Stimulated activated CD4-positive, alpha-beta T cell treated with anti-CD3 and anti-CD28 coated beads, Interleukin-12 subunit alpha, Interleukin-12 subunit beta, amount 100 ng/mL, for 24 hours (primary cell): ENCODE results near the gene TVP23B.
A peak's percentile ranks its signal among the peaks of the same experiment; 100 is the strongest.
"Not testable (repeated sequence)": the region's sequence is repeated elsewhere in the genome, so short reads cannot be mapped to it uniquely, and the experiment has no call there.

Source experiments
- DNase-seq, 2 experiments: peaks; one replicate each; pipeline ENCODE4 v3.0.0-alpha.2; 2020; ENCODE audit warnings: low read depth in 2 of 2

TVP23B gene

GRCh38 chr17:18780991-18781718 is at the start of gene TVP23B:
Gene TVP23B, plus strand, starts transcription at chr17:18781183. Its CDS starts 111 bp downstream, at chr17:18781294.
- DNase-seq: peak; percentile 97

GRCh38 chr17:18732438-18732837 is 48.5 kb upstream of the TVP23B start:
- DNase-seq: not testable (repeated sequence)

- not testable (repeated sequence) for DNase-seq
These were observed 47.6 kb upstream of the TVP23B start for GRCh38 chr17:18733350-18733749.

GRCh38 chr17:18739616-18740391 is 41.2 kb upstream of the TVP23B start:
- DNase-seq: not testable (repeated sequence)

- DNase-seq: not testable (repeated sequence)
These were observed 39.8 kb upstream of the TVP23B start for GRCh38 chr17:18741228-18741627.

GRCh38 chr17:18743699-18744421 is 37.1 kb upstream of the TVP23B start, which contains the start of gene FBXW10:
Gene FBXW10, plus strand, starts transcription at chr17:18744054. Its CDS starts 191 bp downstream, at chr17:18744245.
- DNase-seq: not testable (repeated sequence)

GRCh38 chr17:18744726-18745125 is 36.3 kb upstream of the TVP23B start:
- not testable (repeated sequence) for DNase-seq

- DNase-seq: not testable (repeated sequence)
These were observed 34.4 kb upstream of the TVP23B start for GRCh38 chr17:18746551-18746950.

GRCh38 chr17:18747501-18747900 is 33.5 kb upstream of the TVP23B start:
- DNase-seq: not testable (repeated sequence)

GRCh38 chr17:18750242-18750641 is 30.7 kb upstream of the TVP23B start:
- DNase-seq: not testable (repeated sequence)

GRCh38 chr17:18753829-18754409 is 27.1 kb upstream of the TVP23B start:
- not testable (repeated sequence) for DNase-seq

GRCh38 chr17:18755969-18756368 is 25.0 kb upstream of the TVP23B start:
- DNase-seq: not testable (repeated sequence)

- not testable (repeated sequence) for DNase-seq
These were observed 23.5 kb upstream of the TVP23B start for GRCh38 chr17:18757368-18758044.

GRCh38 chr17:18758344-18758743 is 22.6 kb upstream of the TVP23B start:
- not testable (repeated sequence) for DNase-seq

GRCh38 chr17:18760221-18760620 is 20.8 kb upstream of the TVP23B start:
- not testable (repeated sequence) for DNase-seq

GRCh38 chr17:18770572-18770971 is 10.4 kb upstream of the TVP23B start:
- not testable (repeated sequence) for DNase-seq

GRCh38 chr17:18771066-18771465 is 9.9 kb upstream of the TVP23B start:
- not testable (repeated sequence) for DNase-seq

GRCh38 chr17:18772471-18772870 is 8.5 kb upstream of the TVP23B start:
- DNase-seq: no peak

- not testable (repeated sequence) for DNase-seq
These were observed 822 bp downstream of the TVP23B start for GRCh38 chr17:18781805-18782204.

GRCh38 chr17:18785933-18786332 is 5.0 kb downstream of the TVP23B start:
- DNase-seq: not testable (repeated sequence)

GRCh38 chr17:18786890-18787289 is 5.9 kb downstream of the TVP23B start:
- not testable (repeated sequence) for DNase-seq
